ENCODE data around the gene CHCHD6. TPM values are rescaled to one million over a fixed set of nuclear protein-coding genes. Genes with fewer than 3 reads are reported as not detected.

Gene CHCHD6
- polyA plus RNA-seq, 1 donor from 2014 or later = 102 TPM

GRCh38 chr3:126685021-126685420, 19.0 kb upstream of the CHCHD6 start:
- H2AFZ ChIP-seq (ENCODE audit: low read depth, low read length) = no peak overlapping the region

GRCh38 chr3:126685493-126685892, 18.5 kb upstream of the CHCHD6 start:
- Histone ChIP-seq H3K9ac (ENCODE audit: low read length) (no peak overlapping the region), H3K4me3 (ENCODE audit: low read length) (no peak overlapping the region), H3K27me3 (ENCODE audit: insufficient read depth, low read depth, low read length) (no peaks in the 10 kb centered on the region), H3F3A (ENCODE audit: insufficient read depth, low read length, poor library complexity, severe bottlenecking) (no peaks in the 10 kb centered on the region), H3K27ac (ENCODE audit: low read length) (no peak overlapping the region), H3K79me2 (replicated peaks; ENCODE audit: insufficient read depth, low read length) (no peaks in the 10 kb centered on the region), H3K9me3 (ENCODE audit: low read length) (no peaks in the 10 kb centered on the region), H3K36me3 (ENCODE audit: insufficient read depth, low read length) (no peaks in the 10 kb centered on the region), H2AFZ (ENCODE audit: low read depth, low read length) (no peak overlapping the region), H4K20me1 (ENCODE audit: insufficient read depth) (no peaks in the 10 kb centered on the region), H3K4me2 (ENCODE audit: low read length) (no peak overlapping the region), H3K9me2 (ENCODE audit: insufficient read depth, low read length) (no peaks in the 10 kb centered on the region)
- TF ChIP-seq SMC3 (conservative IDR thresholded peaks at IDR 0.05; ENCODE audit: poor library complexity) (no peak), CTCF (IDR thresholded peaks at IDR 0.05; ENCODE audit: poor library complexity, severe bottlenecking) (no peak), MXI1 (conservative IDR thresholded peaks at IDR 0.05; ENCODE audit: poor library complexity, severe bottlenecking) (no peak), RAD21 (conservative IDR thresholded peaks at IDR 0.05) (no peak), REST (IDR thresholded peaks at IDR 0.05; ENCODE audit: borderline replicate concordance) (no peak), EP300 (conservative IDR thresholded peaks at IDR 0.05; ENCODE audit: poor library complexity, severe bottlenecking) (no peak), TAF1 (IDR thresholded peaks at IDR 0.05; ENCODE audit: low read depth) (no peak)

More at GRCh38 chr3:126685021-126685420, 19.0 kb upstream of the CHCHD6 start:
- H3K9me3 ChIP-seq (ENCODE audit: low read length) = no peaks in the 10 kb centered on the region
- no peaks in the 10 kb centered on the region for H3K27me3 ChIP-seq (ENCODE audit: insufficient read depth, low read depth, low read length)
- no peaks in the 10 kb centered on the region for H3K79me2 ChIP-seq (replicated peaks; ENCODE audit: insufficient read depth, low read length)
- TF ChIP-seq POLR2AphosphoS5 (IDR thresholded peaks at IDR 0.05) (no peak), REST (IDR thresholded peaks at IDR 0.05; ENCODE audit: borderline replicate concordance) (no peak), CTCF (IDR thresholded peaks at IDR 0.05; ENCODE audit: poor library complexity, severe bottlenecking) (no peak), RAD21 (conservative IDR thresholded peaks at IDR 0.05) (no peak), TAF1 (IDR thresholded peaks at IDR 0.05; ENCODE audit: low read depth) (no peak), SMC3 (conservative IDR thresholded peaks at IDR 0.05; ENCODE audit: poor library complexity) (no peak), EZH2 (IDR thresholded peaks at IDR 0.05; ENCODE audit: borderline replicate concordance, insufficient read depth, low read length, poor library complexity, severe bottlenecking) (no peak), MXI1 (conservative IDR thresholded peaks at IDR 0.05; ENCODE audit: poor library complexity, severe bottlenecking) (no peak), EP300 (conservative IDR thresholded peaks at IDR 0.05; ENCODE audit: poor library complexity, severe bottlenecking) (no peak)
- no peak overlapping the region for H3K4me3 ChIP-seq (ENCODE audit: low read length)
- no peaks in the 10 kb centered on the region for H4K20me1 ChIP-seq (ENCODE audit: insufficient read depth)
- H3K36me3 ChIP-seq (ENCODE audit: insufficient read depth, low read length) = no peaks in the 10 kb centered on the region
- H3K9me2 ChIP-seq (ENCODE audit: insufficient read depth, low read length) = no peaks in the 10 kb centered on the region
- no peaks in the 10 kb centered on the region for H3F3A ChIP-seq (ENCODE audit: insufficient read depth, low read length, poor library complexity, severe bottlenecking)
- no peak overlapping the region for H3K9ac ChIP-seq (ENCODE audit: low read length)
- no peak overlapping the region for H3K4me2 ChIP-seq (ENCODE audit: low read length)
- no peak overlapping the region for H3K27ac ChIP-seq (ENCODE audit: low read length)

Measured in neural cell (in vitro differentiated cells).